H9 (cell line): Measurements from ENCODE around the gene TMCC2. TPM values are rescaled to one million over a fixed set of nuclear protein-coding genes. Genes with fewer than 3 reads are reported as not detected.

Experiments
- DNase-seq: peaks from one replicate; pipeline ENCODE4 v3.0.0-alpha.2; 2017
- H2AFZ ChIP-seq: one replicate; pipeline ENCODE4 v1.6.1; 2013; ENCODE audit warnings: mild to moderate bottlenecking, low read length, control low read depth, moderate library complexity
- H2AK5ac ChIP-seq: 2 replicates; pipeline ENCODE4 v1.6.1; 2013; ENCODE audit warnings: low read length, control low read depth, mixed read lengths; ENCODE audit not compliant: insufficient read length
- H2BK120ac ChIP-seq: one replicate; pipeline ENCODE4 v1.6.1; 2013; ENCODE audit warnings: low read depth, mild to moderate bottlenecking, low read length, control low read depth, inconsistent platforms; ENCODE audit not compliant: poor library complexity, severe bottlenecking
- H2BK12ac ChIP-seq: 2 replicates; pipeline ENCODE4 v1.6.1; 2013; ENCODE audit warnings: low read length, control low read depth, mixed read lengths, low read depth; ENCODE audit not compliant: insufficient read length
- H2BK15ac ChIP-seq: 2 replicates; pipeline ENCODE4 v1.6.1; 2013; ENCODE audit warnings: low read depth, low read length, control low read depth
- H2BK20ac ChIP-seq: one replicate; pipeline ENCODE4 v1.6.1; 2013; ENCODE audit warnings: low read depth, mild to moderate bottlenecking, low read length, control low read depth, inconsistent platforms; ENCODE audit not compliant: poor library complexity, severe bottlenecking
- H2BK5ac ChIP-seq: 2 replicates; pipeline ENCODE4 v1.6.1; 2013; ENCODE audit warnings: low read length, control low read depth, mixed read lengths; ENCODE audit not compliant: insufficient read length
- H3K14ac ChIP-seq: 2 replicates; pipeline ENCODE4 v1.6.1; 2013; ENCODE audit warnings: low read length, control low read depth; ENCODE audit not compliant: insufficient read depth
- H3K18ac ChIP-seq: 2 replicates; pipeline ENCODE4 v1.6.1; 2013; ENCODE audit warnings: low read depth, mild to moderate bottlenecking, mixed read lengths, low read length, control low read depth; ENCODE audit not compliant: insufficient read length
- H3K23ac ChIP-seq: 2 replicates; pipeline ENCODE4 v1.6.1; 2013; ENCODE audit warnings: low read length, control low read depth, mixed read lengths, low read depth; ENCODE audit not compliant: insufficient read length
- H3K23me2 ChIP-seq: 2 replicates; pipeline ENCODE4 v1.6.1; 2013; ENCODE audit warnings: low read depth, mild to moderate bottlenecking, mixed read lengths, low read length, control low read depth; ENCODE audit not compliant: insufficient read length, poor library complexity, severe bottlenecking
- H3K27ac ChIP-seq: 2 replicates; pipeline ENCODE4 v1.5.1; 2013; ENCODE audit warnings: low read length, control low read depth, mixed read lengths, low read depth; ENCODE audit not compliant: insufficient read length
- H3K27me3 ChIP-seq: 2 replicates; pipeline ENCODE4 v1.6.1; 2013; ENCODE audit warnings: low read length, control low read depth, inconsistent platforms; ENCODE audit not compliant: insufficient read depth
- H3K4ac ChIP-seq: 2 replicates; pipeline ENCODE4 v1.6.1; 2013; ENCODE audit warnings: low read depth, mild to moderate bottlenecking, control low read depth, inconsistent platforms, low read length, moderate library complexity
- H3K4me1 ChIP-seq: 2 replicates; pipeline ENCODE4 v1.6.1; 2013; ENCODE audit warnings: low read length, control low read depth, inconsistent platforms; ENCODE audit not compliant: insufficient read depth
- H3K4me2 ChIP-seq: 2 replicates; pipeline ENCODE4 v1.6.1; 2013; ENCODE audit warnings: low read length, control low read depth, mixed read lengths; ENCODE audit not compliant: insufficient read length, insufficient read depth
- H3K56ac ChIP-seq: 2 replicates; pipeline ENCODE4 v1.6.1; 2013; ENCODE audit warnings: low read depth, mild to moderate bottlenecking, mixed read lengths, low read length, control low read depth; ENCODE audit not compliant: insufficient read length
- H3K79me1 ChIP-seq: 2 replicates; pipeline ENCODE4 v1.6.1; 2013; ENCODE audit warnings: low read depth, mild to moderate bottlenecking, moderate library complexity, low read length, control low read depth, inconsistent platforms; ENCODE audit not compliant: insufficient read depth, poor library complexity, severe bottlenecking
- H3K79me2 ChIP-seq: 2 replicates; pipeline ENCODE4 v1.6.1; 2013; ENCODE audit warnings: low read length, control low read depth, inconsistent platforms; ENCODE audit not compliant: insufficient read depth
- H3K9ac ChIP-seq: 2 replicates; pipeline ENCODE4 v1.6.1; 2013; ENCODE audit warnings: low read length, control low read depth, mixed read lengths; ENCODE audit not compliant: insufficient read length; ENCODE audit errors: extremely low read depth
- H3K9me3 ChIP-seq: one replicate; pipeline ENCODE4 v1.6.1; 2013; ENCODE audit warnings: low read depth, low read length, inconsistent platforms; ENCODE audit not compliant: control insufficient read depth
- H3T11ph ChIP-seq: one replicate; pipeline ENCODE4 v1.6.1; 2013; ENCODE audit warnings: mild to moderate bottlenecking, low read length, control low read depth, inconsistent platforms
- H4K20me1 ChIP-seq: one replicate; pipeline ENCODE4 v1.6.1; 2013; ENCODE audit not compliant: control insufficient read depth, insufficient read length, insufficient read depth
- H4K5ac ChIP-seq: 2 replicates; pipeline ENCODE4 v1.6.1; 2013; ENCODE audit warnings: low read depth, mild to moderate bottlenecking, mixed read lengths, low read length, control low read depth; ENCODE audit not compliant: insufficient read length
- H4K8ac ChIP-seq: replicated peaks from 2 replicates; pipeline ENCODE4 v1.6.1; 2013; ENCODE audit warnings: low read length, control low read depth, mixed read lengths, low read depth; ENCODE audit not compliant: insufficient read length
- H4K91ac ChIP-seq: 2 replicates; pipeline ENCODE4 v1.6.1; 2013; ENCODE audit warnings: low read depth, mild to moderate bottlenecking, moderate library complexity, mixed read lengths, low read length, control low read depth; ENCODE audit not compliant: insufficient read length
- H3K27ac Mint-ChIP-seq, 3 experiments: 2 replicates in 2 of 3; 3 replicates in 1 of 3; pipeline ENCODE4 v1.8.0; 2020 to 2021; ENCODE audit warnings: mixed read lengths in 3 of 3, mild to moderate bottlenecking in 1 of 3, moderate library complexity in 1 of 3
- H3K27me3 Mint-ChIP-seq: 2 replicates; pipeline ENCODE4 v1.8.0; 2021; ENCODE audit warnings: low read depth, mild to moderate bottlenecking, moderate library complexity, mixed read lengths
- H3K36me3 Mint-ChIP-seq, 3 experiments: 2 replicates in 2 of 3; 3 replicates in 1 of 3; pipeline ENCODE4 v1.8.0; 2020 to 2021; ENCODE audit warnings: low read depth in 3 of 3, mixed read lengths in 3 of 3; ENCODE audit not compliant: insufficient read depth in 1 of 3
- H3K4me1 Mint-ChIP-seq, 2 experiments: 2 replicates each; pipeline ENCODE4 v1.8.0; 2020; ENCODE audit warnings: mixed read lengths in 2 of 2
- H3K4me3 Mint-ChIP-seq, 2 experiments: 2 replicates in 1 of 2; 3 replicates in 1 of 2; pipeline ENCODE4 v1.8.0; 2020 to 2021; ENCODE audit warnings: mild to moderate bottlenecking in 2 of 2, mixed read lengths in 2 of 2, moderate library complexity in 1 of 2
- H3K9me3 Mint-ChIP-seq, 2 experiments: 2 replicates in 1 of 2; 3 replicates in 1 of 2; pipeline ENCODE4 v1.8.0; 2020; ENCODE audit warnings: mild to moderate bottlenecking in 2 of 2, mixed read lengths in 2 of 2, moderate library complexity in 1 of 2
- CTCF ChIP-seq: fragments of 200-600 bp; sonication (generic); conservative IDR thresholded peaks from 3 replicates; pipeline ENCODE4 v1.8.0; 2021; ENCODE audit warnings: antibody characterized with exemption, mild to moderate bottlenecking
- WGBS: extraction: QIAGEN DNeasy Blood & Tissue Kit; methylation state at CpG from one replicate; pipeline ENCODE4 v1.1.7; 2013; ENCODE audit warnings: missing lambda C conversion rate, low lambda C conversion rate, mixed read lengths; ENCODE audit not compliant: insufficient read length; ENCODE audit errors: extremely low coverage; 5-methylcytosine and 5-hydroxymethylcytosine counted together
- total RNA-seq: library from RNA; stranded (reverse); gene quantifications from 2 replicates; pipeline ENCODE4 v1.2.1, GENCODE V29; 2021

TMCC2 gene
- total RNA-seq, 1 experiment from 2014 or later, result 11.7 TPM

GRCh38 chr1:205298191-205298994 lies 70.6 kb downstream of the TMCC2 start:
- Histone ChIP-seq H3K79me2 (no peaks in the 10 kb centered on the region), H4K8ac (peak overlapping the region; percentile 58), H2BK20ac (no peak overlapping the region), H3K4me1 (peaks cover 24% of the 10 kb centered on the region), H2BK15ac (peak overlapping the region; percentile 9; the same call in 1 of the 2 replicates), H3K4me2 (no peak overlapping the region), H3K23ac (no peak overlapping the region), H3T11ph (no peak overlapping the region), H4K91ac (peak overlapping the region; percentile 29), H2BK12ac (peak overlapping the region; percentile 71), H3K23me2 (peaks cover 5% of the 10 kb centered on the region), H4K20me1 (no peaks in the 10 kb centered on the region), H3K27ac (peak overlapping the region; percentile 16), H3K9ac (no peak overlapping the region), H3K18ac (peak overlapping the region; percentile 82), H3K27me3 (no peaks in the 10 kb centered on the region), H2BK5ac (no peak overlapping the region), H3K14ac (peak overlapping the region; percentile 74; the same call in 1 of the 2 replicates), H3K79me1 (no peaks in the 10 kb centered on the region), H2AFZ (no peak overlapping the region), H4K5ac (peak overlapping the region; percentile 85), H3K56ac (no peak overlapping the region), H3K9me3 (no peaks in the 10 kb centered on the region), H2BK120ac (no peak overlapping the region), H3K4ac (peak overlapping the region; percentile 47; the same call in 1 of the 2 replicates), H2AK5ac (peak overlapping the region; percentile 77)
- Mint-ChIP-seq H3K4me1 (peaks cover 75 to 85% of the 10 kb centered on the region in 2 experiments), H3K9me3 (no peaks in the 10 kb centered on the region; a peak in 1 of 5 replicates), H3K27ac (peak overlapping the region; percentile 93 to 98 (median 94); a peak in 6 of 7 replicates), H3K36me3 (peaks cover 8 to 13% (median 13%) of the 10 kb centered on the region in 3 experiments), H3K4me3 (peak overlapping the region in 1 of 2 experiments; percentile 23; a peak in 1 of 5 replicates), H3K27me3 (no peaks in the 10 kb centered on the region)
- no peak for TF ChIP-seq CTCF
- DNase-seq, result peak; percentile 88
- WGBS, result no CpG with 5 or more reads among the region's 9 CpGs
